ENCODE data around the gene LIMS2.
A peak's percentile ranks its signal among the peaks of the same experiment; 100 is the strongest.

LIMS2 gene

DNA sequence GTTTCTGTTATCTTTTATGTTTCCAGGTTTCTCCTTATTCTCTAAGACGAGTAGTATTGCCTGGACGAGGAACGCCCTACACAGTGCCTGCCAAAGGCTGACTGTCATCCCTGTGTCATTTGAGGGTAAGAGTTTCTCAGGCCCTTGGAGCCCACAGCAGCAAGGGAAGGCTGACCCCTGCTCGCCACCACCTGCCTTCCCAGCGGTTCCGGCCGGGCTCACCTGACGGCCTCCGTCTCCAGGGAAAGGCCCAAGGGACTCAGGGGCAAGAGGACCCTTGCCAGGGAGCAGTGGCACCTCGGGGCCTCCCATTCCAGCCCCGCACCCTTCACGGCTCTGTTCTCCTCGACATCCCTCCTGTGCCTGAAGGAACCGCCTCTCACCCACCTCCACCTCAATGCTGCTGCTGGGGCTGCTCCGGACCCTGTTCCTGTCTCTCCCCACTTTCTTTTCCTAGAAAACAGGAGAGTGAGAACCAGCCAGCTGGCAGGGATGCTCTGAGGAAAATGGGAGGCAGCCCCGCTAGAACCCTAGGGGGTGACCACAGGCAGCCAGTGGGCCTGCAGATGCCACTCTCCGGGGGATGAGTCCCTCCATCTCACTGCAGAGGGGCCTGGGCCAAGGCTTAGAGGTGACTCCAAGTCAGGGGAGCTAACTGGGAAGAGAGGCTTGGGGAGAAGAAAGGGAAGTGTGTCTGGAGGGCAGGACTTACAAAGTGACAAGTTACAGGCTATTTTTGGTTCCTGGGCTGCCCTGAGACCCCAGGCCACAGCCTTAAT lies 1.9 kb downstream of the LIMS2 start:
- Histone ChIP-seq H3K4ac (ENCODE audit: low read length) (no peak overlapping the region), H3K27me3 (ENCODE audit: control insufficient read depth in 3 of 3, insufficient read depth in 3 of 3, low read depth in 1 of 3, low read length in 3 of 3) (peaks cover 12 to 73% (median 45%) of the 10 kb centered on the region in 3 experiments), H3K9ac (ENCODE audit: low read depth, low read length, poor library complexity) (no peak overlapping the region), H3K4me2 (ENCODE audit: insufficient read depth, low read length, poor library complexity, severe bottlenecking) (no peak overlapping the region), H3K27ac (replicated peaks; ENCODE audit: low read length) (no peak overlapping the region), H2AFZ (ENCODE audit: low read length) (no peak overlapping the region), H3K4me3 (ENCODE audit: low read length in 2 of 2) (no peak overlapping the region), H2BK12ac (ENCODE audit: low read length) (peak overlapping the region; percentile 14), H3K4me1 (ENCODE audit: control insufficient read depth in 2 of 2, insufficient read depth in 1 of 2, low read depth in 1 of 2, low read length in 2 of 2) (peaks cover 2 to 4% of the 10 kb centered on the region in 2 donors), H3K14ac (ENCODE audit: low read length) (peak overlapping the region; percentile 43), H4K8ac (ENCODE audit: low read depth, low read length) (no peak overlapping the region), H3K9me3 (replicated peaks in 1 of 2; ENCODE audit: control insufficient read depth in 2 of 2, insufficient read depth in 1 of 2, low read depth in 1 of 2, low read length in 2 of 2) (no peaks in the 10 kb centered on the region), H3K79me1 (ENCODE audit: low read depth, low read length) (peaks cover 2% of the 10 kb centered on the region), H3K36me3 (replicated peaks in 1 of 2; ENCODE audit: control insufficient read depth in 2 of 2, insufficient read depth in 2 of 2, low read length in 2 of 2) (no peaks in the 10 kb centered on the region), H4K91ac (ENCODE audit: low read depth, low read length, poor library complexity) (peak overlapping the region; percentile 44), H2BK120ac (ENCODE audit: low read depth, low read length) (no peak overlapping the region), H2BK5ac (ENCODE audit: low read length) (no peak overlapping the region), H2BK15ac (ENCODE audit: low read length) (peak overlapping the region; percentile 31), H3K18ac (ENCODE audit: low read length) (peak overlapping the region; percentile 35), H2AK5ac (ENCODE audit: low read depth, low read length) (peak overlapping the region; percentile 58), H3K23ac (ENCODE audit: low read depth, low read length, poor library complexity) (no peak overlapping the region)
- no peak for DNase-seq (ENCODE audit: low spot score)
- no CpG with 5 or more reads among the region's 17 CpGs for WGBS, 2 donors (ENCODE audit: extremely low coverage in 2 of 2, insufficient read length in 2 of 2, insufficient replicate concordance in 1 of 2)

DNA sequence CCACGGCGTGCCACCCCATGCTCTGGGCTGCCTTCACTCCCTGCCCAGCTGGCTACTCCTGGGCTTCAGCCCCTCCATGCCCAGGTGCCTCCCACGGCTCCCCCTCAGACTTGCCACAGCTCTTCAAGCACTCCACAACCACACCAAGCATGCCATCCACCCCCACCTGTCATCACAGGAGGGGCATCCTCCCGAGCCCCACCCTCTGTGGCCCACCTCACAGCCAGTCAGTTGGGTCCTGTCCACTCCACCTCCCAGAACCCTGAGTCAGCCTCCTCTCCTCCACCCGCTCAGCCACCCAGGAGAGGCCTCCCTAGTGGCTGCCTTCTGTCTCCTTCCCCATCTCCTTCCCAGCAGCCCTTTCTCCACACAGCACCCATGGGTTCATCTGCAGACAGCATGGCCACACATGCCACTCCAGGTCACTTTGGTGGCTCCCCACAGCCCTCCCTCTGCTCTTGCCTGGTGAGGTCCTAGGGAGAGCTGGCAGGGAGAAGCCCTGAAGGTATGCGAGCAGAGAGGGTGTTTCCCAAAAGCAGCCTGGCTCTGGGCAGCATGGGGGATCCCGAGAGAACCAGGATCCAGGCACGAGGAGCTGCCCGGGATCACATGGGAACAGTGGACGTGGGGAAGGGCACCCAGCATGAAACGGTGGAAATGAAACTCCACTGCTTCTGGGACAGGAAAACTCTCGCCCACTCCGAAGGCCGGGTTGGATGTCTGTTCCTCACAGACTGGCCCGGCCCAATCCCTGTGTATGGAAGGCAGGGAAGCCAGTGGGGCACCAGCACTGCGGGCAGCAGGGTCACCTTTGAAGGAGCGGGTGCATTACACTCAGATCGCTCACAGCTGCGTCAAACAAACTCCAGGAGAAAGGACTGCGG lies 2.7 kb downstream of the LIMS2 start:
- Histone ChIP-seq H4K91ac (ENCODE audit: low read depth, low read length, poor library complexity) (no peak overlapping the region), H3K4me2 (ENCODE audit: insufficient read depth, low read length, poor library complexity, severe bottlenecking) (no peak overlapping the region), H3K14ac (ENCODE audit: low read length) (no peak overlapping the region), H3K23ac (ENCODE audit: low read depth, low read length, poor library complexity) (peak overlapping the region; percentile 48), H2BK5ac (ENCODE audit: low read length) (no peak overlapping the region), H3K27ac (replicated peaks; ENCODE audit: low read length) (no peak overlapping the region), H4K8ac (ENCODE audit: low read depth, low read length) (no peak overlapping the region), H3K9ac (ENCODE audit: low read depth, low read length, poor library complexity) (no peak overlapping the region), H3K4me3 (ENCODE audit: low read length in 2 of 2) (no peak overlapping the region), H2BK15ac (ENCODE audit: low read length) (no peak overlapping the region), H3K4ac (ENCODE audit: low read length) (no peak overlapping the region), H3K36me3 (replicated peaks in 1 of 2; ENCODE audit: control insufficient read depth in 2 of 2, insufficient read depth in 2 of 2, low read length in 2 of 2) (no peaks in the 10 kb centered on the region), H2BK12ac (ENCODE audit: low read length) (peak overlapping the region; percentile 33), H3K27me3 (ENCODE audit: control insufficient read depth in 3 of 3, insufficient read depth in 3 of 3, low read depth in 1 of 3, low read length in 3 of 3) (peaks cover 12 to 67% (median 45%) of the 10 kb centered on the region in 3 experiments), H3K79me1 (ENCODE audit: low read depth, low read length) (peaks cover 2% of the 10 kb centered on the region), H3K4me1 (ENCODE audit: control insufficient read depth in 2 of 2, insufficient read depth in 1 of 2, low read depth in 1 of 2, low read length in 2 of 2) (peaks cover 2 to 4% of the 10 kb centered on the region in 2 donors), H3K9me3 (replicated peaks in 1 of 2; ENCODE audit: control insufficient read depth in 2 of 2, insufficient read depth in 1 of 2, low read depth in 1 of 2, low read length in 2 of 2) (no peaks in the 10 kb centered on the region), H2AFZ (ENCODE audit: low read length) (no peak overlapping the region), H2AK5ac (ENCODE audit: low read depth, low read length) (peak overlapping the region; percentile 30), H3K18ac (ENCODE audit: low read length) (no peak overlapping the region), H2BK120ac (ENCODE audit: low read depth, low read length) (no peak overlapping the region)
- whole genome bisulfite sequencing, 2 donors (ENCODE audit: extremely low coverage in 2 of 2, insufficient read length in 2 of 2, insufficient replicate concordance in 1 of 2), result no CpG with 5 or more reads among the region's 20 CpGs
- no peak for DNase-seq (ENCODE audit: low spot score)

DNA sequence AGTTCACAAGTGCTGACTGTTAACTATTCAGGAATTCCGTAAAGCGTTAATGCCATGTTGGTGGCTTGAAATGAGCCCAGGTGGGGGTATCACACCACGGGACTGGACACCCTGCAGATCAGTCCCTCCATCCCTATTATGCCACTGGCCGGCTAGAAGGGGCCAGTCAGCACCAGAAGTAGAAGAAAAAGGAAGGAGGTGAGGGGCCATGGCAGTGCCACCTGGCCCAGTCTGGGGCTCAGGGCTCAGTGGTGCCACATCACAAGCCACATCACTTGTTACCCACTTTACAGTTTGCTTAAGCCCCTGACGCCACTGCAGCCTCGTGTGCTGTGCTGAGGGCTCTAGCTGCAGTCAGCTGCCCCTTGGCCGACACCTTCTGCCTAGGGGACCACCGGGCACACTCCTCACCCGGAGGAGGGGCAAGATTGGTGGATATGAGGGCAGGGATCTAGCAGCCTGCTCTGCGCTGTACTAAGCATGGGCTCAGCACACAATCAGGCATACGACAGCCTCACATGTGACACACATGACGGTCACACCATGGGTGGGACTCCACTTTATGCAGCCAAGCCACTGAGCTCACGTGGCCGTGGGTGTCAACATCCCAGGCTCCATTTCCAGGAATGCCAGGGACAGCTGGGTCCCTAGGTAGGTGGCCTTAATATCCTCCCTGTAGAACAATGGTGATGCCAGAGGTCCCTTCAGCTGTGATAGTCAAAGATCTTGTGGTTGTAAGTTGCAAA lies 3.6 kb downstream of the LIMS2 start:
- no peak overlapping the region for H3K4ac ChIP-seq (ENCODE audit: low read length)
- H2BK5ac ChIP-seq (ENCODE audit: low read length), result peak overlapping the region; percentile 68
- H3K9ac ChIP-seq (ENCODE audit: low read depth, low read length, poor library complexity), result no peak overlapping the region
- no peak overlapping the region for H4K8ac ChIP-seq (ENCODE audit: low read depth, low read length)
- H3K9me3 ChIP-seq (replicated peaks in 1 of 2; ENCODE audit: control insufficient read depth in 2 of 2, insufficient read depth in 1 of 2, low read depth in 1 of 2, low read length in 2 of 2), result no peaks in the 10 kb centered on the region
- H4K91ac ChIP-seq (ENCODE audit: low read depth, low read length, poor library complexity), result no peak overlapping the region
- no peak overlapping the region for H3K14ac ChIP-seq (ENCODE audit: low read length)
- no peak overlapping the region for H3K23ac ChIP-seq (ENCODE audit: low read depth, low read length, poor library complexity)
- no peak overlapping the region for H2BK12ac ChIP-seq (ENCODE audit: low read length)
- no peak overlapping the region for H2BK15ac ChIP-seq (ENCODE audit: low read length)
- no peak overlapping the region for H2BK120ac ChIP-seq (ENCODE audit: low read depth, low read length)
- no CpG with 5 or more reads among the region's 14 CpGs for WGBS, 2 donors (ENCODE audit: extremely low coverage in 2 of 2, insufficient read length in 2 of 2, insufficient replicate concordance in 1 of 2)
- H3K4me2 ChIP-seq (ENCODE audit: insufficient read depth, low read length, poor library complexity, severe bottlenecking), result no peak overlapping the region
- H3K4me3 ChIP-seq (ENCODE audit: low read length in 2 of 2), result no peak overlapping the region
- DNase-seq (ENCODE audit: low spot score), result no peak
- H3K18ac ChIP-seq (ENCODE audit: low read length), result no peak overlapping the region
- H3K36me3 ChIP-seq (replicated peaks in 1 of 2; ENCODE audit: control insufficient read depth in 2 of 2, insufficient read depth in 2 of 2, low read length in 2 of 2), result no peaks in the 10 kb centered on the region
- peaks cover 2% of the 10 kb centered on the region in 2 donors for H3K4me1 ChIP-seq (ENCODE audit: control insufficient read depth in 2 of 2, insufficient read depth in 1 of 2, low read depth in 1 of 2, low read length in 2 of 2)
- H2AK5ac ChIP-seq (ENCODE audit: low read depth, low read length), result peak overlapping the region; percentile 30
- peaks cover under 1% of the 10 kb centered on the region for H3K79me1 ChIP-seq (ENCODE audit: low read depth, low read length)
- H3K27ac ChIP-seq (replicated peaks; ENCODE audit: low read length), result no peak overlapping the region
- H2AFZ ChIP-seq (ENCODE audit: low read length), result no peak overlapping the region
- H3K27me3 ChIP-seq (ENCODE audit: control insufficient read depth in 3 of 3, insufficient read depth in 3 of 3, low read depth in 1 of 3, low read length in 3 of 3), result peaks cover 12 to 67% (median 37%) of the 10 kb centered on the region in 3 experiments

All from neuronal stem cell (in vitro differentiated cells).